GM19372 (cell line): ENCODE data around the gene ZNF804B.

Experiments used
- ATAC-seq: cut with Tn5 transposase; IDR thresholded peaks from one replicate; pipeline ENCODE4 v1.9.1; 2021; ENCODE audit warnings: mild to moderate bottlenecking, low read depth, moderate library complexity; ENCODE audit not compliant: unreplicated experiment

The ZNF804B gene

GRCh38 chr7:88826222-88826621, 66.7 kb downstream of the ZNF804B start:
- no peak for ATAC-seq

- ATAC-seq, result peak; percentile 80
Measured at GRCh38 chr7:88835147-88835728, 75.7 kb downstream of the ZNF804B start.

- ATAC-seq, result no peak
Measured at GRCh38 chr7:88842201-88842600, 82.7 kb downstream of the ZNF804B start.

GRCh38 chr7:88845091-88845490, 85.6 kb downstream of the ZNF804B start:
- ATAC-seq, result no peak

- no peak for ATAC-seq
Measured at GRCh38 chr7:88851220-88851619, 91.7 kb downstream of the ZNF804B start.

- no peak for ATAC-seq
Measured at GRCh38 chr7:88859288-88859687, 99.8 kb downstream of the ZNF804B start.

- ATAC-seq, result no peak
Measured at GRCh38 chr7:88866265-88866863, 106.9 kb downstream of the ZNF804B start.

GRCh38 chr7:88867158-88867557, 107.7 kb downstream of the ZNF804B start:
- no peak for ATAC-seq

- ATAC-seq, result no peak
Measured at GRCh38 chr7:88868456-88868855, 109.0 kb downstream of the ZNF804B start.

- ATAC-seq, result no peak
Measured at GRCh38 chr7:88881136-88881535, 121.6 kb downstream of the ZNF804B start.

GRCh38 chr7:88885131-88885530, 125.6 kb downstream of the ZNF804B start:
- no peak for ATAC-seq

- ATAC-seq, result no peak
Measured at GRCh38 chr7:88888684-88889083, 129.2 kb downstream of the ZNF804B start.

- no peak for ATAC-seq
Measured at GRCh38 chr7:88910516-88910915, 151.0 kb downstream of the ZNF804B start.

GRCh38 chr7:88912852-88913251, 153.4 kb downstream of the ZNF804B start:
- ATAC-seq, result no peak

- ATAC-seq, result no peak
Measured at GRCh38 chr7:88915615-88916014, 156.1 kb downstream of the ZNF804B start.

GRCh38 chr7:88919478-88920131, 160.1 kb downstream of the ZNF804B start:
- ATAC-seq, result no peak

GRCh38 chr7:88922944-88923343, 163.4 kb downstream of the ZNF804B start:
- no peak for ATAC-seq

- no peak for ATAC-seq
Measured at GRCh38 chr7:88928276-88928675, 168.8 kb downstream of the ZNF804B start.

- no peak for ATAC-seq
Measured at GRCh38 chr7:88929719-88930118, 170.2 kb downstream of the ZNF804B start.

GRCh38 chr7:88933285-88933684, 173.8 kb downstream of the ZNF804B start:
- no peak for ATAC-seq

- no peak for ATAC-seq
Measured at GRCh38 chr7:88942815-88943501, 183.5 kb downstream of the ZNF804B start.
